Activated CD8-positive, alpha-beta memory T cell treated with anti-CD3 and anti-CD28 coated beads, Interleukin-2, amount 50 U/mL, for 4 hours (primary cell): ENCODE data around the gene GPS1.

Source experiments
- DNase-seq: peaks from one replicate; pipeline ENCODE4 v3.0.0-alpha.2; 2020

GPS1 gene

DNA sequence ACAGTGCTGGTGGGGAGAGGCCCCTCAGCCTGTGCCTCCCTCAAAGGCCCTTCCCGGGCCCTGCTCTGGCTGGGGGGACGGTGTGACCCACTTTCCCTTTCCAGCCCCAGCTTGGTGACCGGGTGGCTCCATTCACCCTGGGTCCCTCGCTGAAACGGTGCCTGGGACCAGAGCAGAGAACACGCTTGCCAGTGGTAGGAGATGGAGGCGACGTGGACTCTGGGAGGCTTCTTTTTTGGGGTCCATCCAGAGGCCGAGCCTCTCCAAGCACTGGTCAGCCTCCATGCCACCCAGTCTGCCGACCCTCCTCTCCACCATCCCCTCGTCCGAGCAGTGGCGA, 36.8 kb upstream of the GPS1 start:
- no peak for DNase-seq

- DNase-seq, result no peak
These were observed 36.3 kb upstream of the GPS1 start for GRCh38 chr17:82015311-82015971.

DNA sequence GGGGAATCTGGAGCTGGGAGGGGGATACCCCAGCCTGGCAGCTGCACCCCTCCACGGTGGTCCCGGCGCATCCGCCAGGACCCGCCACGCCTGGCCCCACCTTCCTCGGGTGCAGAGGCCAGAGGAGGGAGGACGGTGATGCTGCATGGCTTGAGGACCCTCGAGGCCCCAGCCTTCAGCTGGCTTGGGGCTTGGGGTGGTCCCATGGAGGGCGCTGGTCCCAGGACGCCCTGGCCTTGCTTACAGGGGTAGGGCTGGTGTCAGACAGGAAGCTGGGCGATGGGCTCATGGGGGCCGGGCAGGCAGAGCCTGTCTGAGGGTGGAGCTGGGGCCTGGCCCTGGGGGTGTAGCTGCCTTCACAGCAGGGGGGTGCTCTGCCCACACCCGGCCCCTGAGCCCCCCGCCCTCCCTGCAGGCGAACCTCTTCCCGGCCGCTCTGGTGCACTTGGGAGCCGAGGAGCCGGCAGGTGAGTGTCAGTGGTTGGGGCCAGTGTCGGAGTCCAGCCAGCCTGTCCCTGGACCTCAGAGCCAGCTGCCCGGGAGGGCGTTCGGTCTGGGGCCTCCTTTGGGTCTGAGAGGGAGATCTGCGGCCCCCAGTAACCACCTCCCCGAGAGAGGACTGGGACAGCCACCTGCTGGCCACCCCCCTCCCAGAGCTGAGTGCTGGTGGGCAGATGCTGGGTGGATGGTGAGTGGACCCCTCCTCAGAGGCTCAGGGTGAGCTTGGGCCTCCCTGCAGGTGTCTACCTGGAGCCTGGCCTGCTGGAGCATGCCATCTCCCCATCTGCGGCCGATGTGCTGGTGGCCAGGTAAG, 35.4 kb upstream of the GPS1 start:
- DNase-seq, result no peak

DNA sequence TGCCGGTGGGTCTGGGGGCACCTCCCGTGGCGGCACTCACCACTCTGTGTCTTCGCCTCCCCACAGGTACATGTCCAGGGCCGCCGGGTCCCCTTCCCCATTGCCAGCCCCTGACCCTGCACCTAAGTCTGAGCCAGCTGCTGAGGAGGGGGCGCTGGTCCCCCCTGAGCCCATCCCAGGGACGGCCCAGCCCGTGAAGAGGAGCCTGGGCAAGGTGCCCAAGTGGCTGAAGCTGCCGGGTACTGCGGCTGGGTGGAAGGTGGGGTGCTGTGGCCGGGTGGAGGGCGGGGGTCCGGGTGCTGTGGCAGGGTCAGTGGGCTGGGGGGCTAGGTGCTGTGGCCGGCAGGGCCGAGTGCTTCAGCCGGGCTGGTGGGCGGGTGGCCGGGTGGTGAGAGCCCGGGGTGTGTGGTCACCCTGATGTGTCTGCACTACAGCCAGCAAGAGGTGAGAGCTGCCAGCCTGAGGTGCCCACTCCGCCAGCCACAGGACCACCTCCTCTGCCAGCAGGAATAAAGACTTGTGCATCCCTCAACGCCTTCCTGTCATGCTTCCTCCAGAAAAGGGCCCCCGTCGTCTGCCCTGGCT, 34.7 kb upstream of the GPS1 start:
- DNase-seq, result no peak

GRCh38 chr17:82017612-82018151, 34.0 kb upstream of the GPS1 start:
- DNase-seq, result no peak

- DNase-seq, result no peak
These were observed 33.3 kb upstream of the GPS1 start for GRCh38 chr17:82018152-82018988.

GRCh38 chr17:82018989-82019689, 32.6 kb upstream of the GPS1 start:
- no peak for DNase-seq

DNA sequence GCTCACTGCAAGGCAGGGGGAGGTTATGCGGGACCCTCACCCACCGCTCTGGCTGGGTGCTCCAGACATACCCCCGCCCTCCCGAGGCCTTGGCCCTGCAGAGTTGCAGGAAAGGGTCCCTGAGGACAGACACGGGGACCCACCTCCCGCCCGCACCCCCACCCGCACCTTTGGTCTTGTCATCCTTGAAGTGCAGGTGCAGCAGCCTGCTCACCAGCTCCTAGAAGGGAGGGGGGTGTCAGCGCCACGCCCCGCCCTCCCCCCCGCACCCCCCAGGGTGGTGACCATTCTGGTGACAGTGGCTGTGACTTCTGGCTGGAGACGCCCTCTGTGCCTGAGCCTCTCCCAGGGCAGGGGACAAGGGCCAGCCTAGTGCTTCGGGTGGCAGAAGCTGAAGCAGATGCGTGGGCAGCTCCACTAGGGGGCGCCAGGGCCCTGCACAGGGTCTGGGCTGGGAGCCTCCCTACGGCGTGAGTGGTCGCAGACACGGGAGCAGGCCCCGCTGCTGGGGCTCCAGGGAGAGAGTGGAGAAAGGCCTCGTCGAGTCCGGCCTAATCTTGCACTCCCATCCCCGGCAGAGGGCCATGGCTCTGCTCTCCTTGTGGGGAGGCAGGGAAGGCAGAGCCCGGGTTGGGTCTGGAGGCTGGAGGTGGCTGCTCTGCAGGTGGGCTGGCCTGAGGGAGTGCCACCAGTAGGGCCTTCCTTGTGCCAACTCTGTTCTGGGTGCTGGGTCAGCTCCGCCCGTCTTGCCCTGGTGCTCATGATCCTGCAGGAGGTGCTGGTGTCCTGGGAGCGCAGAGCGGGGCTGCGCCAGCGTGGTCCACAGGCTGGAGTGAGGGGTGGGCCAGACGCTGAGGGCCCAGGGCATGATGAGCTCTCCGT, 31.8 kb upstream of the GPS1 start:
- DNase-seq, result peak; percentile 70

- no peak for DNase-seq
These were observed 31.1 kb upstream of the GPS1 start for GRCh38 chr17:82020572-82021106.

GRCh38 chr17:82021107-82021899, 30.4 kb upstream of the GPS1 start:
- peak; percentile 63 for DNase-seq

DNA sequence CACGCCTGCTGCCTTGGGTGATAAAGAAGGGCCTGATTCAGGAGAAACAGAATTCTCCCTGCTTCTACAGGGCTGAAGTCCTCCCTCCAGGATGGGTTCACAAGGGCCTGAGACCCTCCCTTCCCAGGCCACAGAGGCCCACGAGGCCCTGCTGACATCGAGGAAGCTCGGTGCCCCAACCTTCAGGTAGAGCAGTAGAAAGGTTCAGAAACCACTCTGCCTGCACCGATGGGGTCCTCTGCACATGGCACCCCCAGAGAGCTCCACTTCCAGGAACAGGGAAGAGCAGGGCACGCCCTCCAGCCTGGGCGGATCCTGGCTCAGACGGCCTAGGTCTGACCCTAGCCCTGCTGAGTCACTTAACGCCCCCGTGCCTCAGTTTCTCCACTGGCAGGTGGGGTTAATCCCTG, 29.8 kb upstream of the GPS1 start:
- no peak for DNase-seq

DNA sequence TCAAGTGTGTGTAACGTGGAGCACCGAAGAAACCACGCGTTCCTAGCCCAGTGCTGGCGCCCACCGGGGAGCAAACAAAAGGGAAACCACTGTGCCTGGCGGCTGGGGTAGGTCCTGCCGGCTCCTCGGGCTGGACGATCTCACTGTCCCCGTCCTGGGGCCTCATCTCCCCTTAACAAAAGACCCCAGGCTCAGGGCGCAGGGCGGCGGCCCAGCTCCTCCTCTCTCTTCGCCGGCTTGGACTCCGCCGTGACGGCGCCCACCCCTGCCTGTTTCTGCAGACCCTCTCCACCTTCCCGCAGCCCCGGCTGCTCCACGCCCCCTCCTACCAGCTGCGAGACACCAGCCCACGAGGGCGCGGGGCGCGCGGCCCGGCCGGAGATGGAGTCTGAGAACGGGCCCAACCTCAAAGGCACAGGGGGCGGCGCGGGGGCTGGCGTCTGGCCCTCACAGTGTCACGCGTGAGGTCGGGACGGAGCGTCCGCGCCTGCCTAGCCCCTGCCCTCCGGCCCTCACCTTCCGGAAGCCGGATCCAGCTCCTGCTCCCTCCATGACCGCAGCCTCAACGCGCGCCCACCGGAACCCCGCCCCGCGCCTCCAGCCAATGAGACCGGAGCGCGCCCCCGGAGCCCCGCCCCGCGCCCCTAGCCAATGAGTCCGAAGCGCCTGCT, 29.3 kb upstream of the GPS1 start, which contains the start of gene CENPX:
CENPX (minus strand) TSS at position 569 of the 671 bp plus-strand sequence; CDS start at position 552, 17 bp downstream.
- DNase-seq, result no peak

DNA sequence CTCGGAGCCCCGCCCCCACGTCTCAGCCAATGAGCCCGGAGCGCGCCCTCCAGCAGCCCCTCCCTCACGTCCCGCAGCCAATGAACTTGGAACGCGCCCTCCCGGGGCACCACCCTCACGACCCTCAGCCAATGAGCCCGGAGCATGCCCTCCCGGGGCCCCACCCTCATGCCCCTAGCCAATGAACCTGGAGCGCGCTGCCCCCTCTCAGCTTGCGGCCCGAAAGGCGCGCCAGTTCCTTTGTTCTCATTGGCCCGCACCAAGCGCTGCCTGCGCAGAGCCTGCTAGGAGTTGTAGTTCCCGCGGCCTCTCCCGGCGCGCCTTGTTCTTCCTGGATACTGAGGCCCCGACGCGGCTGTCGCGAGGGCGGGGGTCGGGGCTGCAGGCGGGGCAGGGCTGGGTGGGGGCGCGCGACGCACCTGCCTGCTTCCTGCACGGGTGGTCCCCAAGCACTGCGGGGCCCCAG, 28.7 kb upstream of the GPS1 start, which contains the start of gene LRRC45:
LRRC45 (plus strand) TSS at position 325 of the 466 bp plus-strand sequence. CDS start 339 bp downstream, outside the sequence.
- DNase-seq, result peak; percentile 100

GRCh38 chr17:82023447-82024241, 28.1 kb upstream of the GPS1 start:
- no peak for DNase-seq

DNA sequence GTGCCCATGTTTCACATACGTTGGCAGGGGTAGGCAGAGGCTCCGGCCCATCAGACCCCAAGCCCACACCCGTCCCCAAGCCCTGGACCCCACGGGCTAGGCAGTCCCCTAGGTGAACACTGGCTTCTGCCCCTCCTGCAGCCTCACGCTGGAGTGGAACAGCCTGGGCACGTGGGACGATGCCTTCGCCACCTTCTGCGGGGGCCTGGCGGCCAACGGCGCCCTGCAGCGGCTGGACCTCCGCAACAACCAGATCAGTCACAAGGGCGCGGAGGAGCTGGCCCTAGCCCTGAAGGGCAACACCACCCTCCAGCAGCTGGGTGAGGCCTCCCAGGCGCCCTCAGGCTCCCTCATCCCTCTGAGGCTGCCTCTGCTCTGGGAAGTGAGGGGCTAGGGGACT, 26.8 kb upstream of the GPS1 start:
- no peak for DNase-seq

GRCh38 chr17:82025401-82026107, 26.1 kb upstream of the GPS1 start:
- DNase-seq, result no peak

- DNase-seq, result no peak
These were observed 23.5 kb upstream of the GPS1 start for GRCh38 chr17:82028246-82028645.

DNA sequence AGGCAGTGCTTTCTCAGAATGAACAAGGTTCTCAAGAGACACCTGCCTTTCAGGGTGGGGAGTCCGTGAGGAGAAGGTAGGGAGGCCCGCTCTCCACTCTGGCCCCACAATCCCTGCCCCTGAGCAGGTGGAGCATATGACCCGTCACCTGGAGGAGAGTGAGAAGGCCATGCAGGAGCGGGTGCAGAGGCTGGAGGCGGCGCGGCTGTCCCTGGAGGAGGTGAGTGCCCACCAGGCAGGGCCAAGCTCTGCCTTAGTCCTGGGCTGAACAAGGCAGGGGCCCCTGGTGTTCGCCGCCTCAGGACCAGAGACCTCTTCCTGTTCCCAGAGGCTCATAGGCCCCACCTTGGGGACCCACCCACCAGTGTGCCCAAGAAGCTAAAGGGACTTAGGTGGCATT, 22.7 kb upstream of the GPS1 start:
- DNase-seq, result no peak
